ENCODE data around the gene OPHN1. TPM values are rescaled to one million over a fixed set of nuclear protein-coding genes. Genes with fewer than 3 reads are reported as not detected.

Gene OPHN1
- total and polyA plus RNA-seq, 2 donors (not counting 3 experiments of a cell fraction or from before 2014, with no cell fraction given), result 3.9 to 6.7 TPM

DNA sequence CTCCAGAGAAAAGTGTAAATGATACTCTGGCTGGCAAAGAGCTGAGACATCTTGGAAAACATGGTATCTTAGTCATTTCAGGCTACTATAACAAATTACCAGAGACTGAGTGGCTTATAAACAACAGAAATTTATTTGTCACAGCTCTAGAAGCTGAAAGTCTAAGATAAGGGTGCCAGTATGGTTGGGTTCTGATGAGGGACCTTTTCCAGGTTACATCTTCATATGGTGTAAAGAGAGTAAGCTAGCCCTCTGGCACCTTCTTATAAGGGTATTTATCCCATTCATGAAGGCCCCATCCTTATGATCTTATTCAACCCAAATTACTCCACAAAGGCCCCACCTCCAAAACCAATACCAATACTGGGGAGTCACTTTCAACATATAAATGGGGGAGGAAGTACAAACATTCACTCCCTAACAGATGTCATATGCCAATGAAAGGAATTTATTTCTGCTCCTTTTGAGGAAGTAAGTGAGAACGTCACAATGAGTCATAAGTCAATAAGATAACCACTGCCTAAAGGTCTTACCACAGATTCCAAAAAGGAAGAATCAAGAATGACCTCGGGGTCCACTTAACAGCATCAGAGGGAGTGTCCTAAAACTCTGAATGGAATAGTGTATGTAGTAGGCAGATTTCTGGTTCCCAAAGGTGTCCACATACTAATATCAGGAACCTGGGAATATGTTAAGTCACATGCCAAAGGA, 246.6 kb downstream of the OPHN1 start:
- Histone ChIP-seq H3K9me3 (replicated peaks; ENCODE audit: control insufficient read depth, insufficient read depth, low read length) (no peaks in the 10 kb centered on the region), H3K27me3 (ENCODE audit: control insufficient read depth in 2 of 2, insufficient read depth in 2 of 2, low read length in 2 of 2) (no peaks in the 10 kb centered on the region), H3K27ac (ENCODE audit: insufficient read depth, low read depth, low read length) (no peak overlapping the region), H4K20me1 (replicated peaks; ENCODE audit: control insufficient read depth, extremely low read depth, insufficient read depth, low read length) (no peaks in the 10 kb centered on the region), H3K79me2 (ENCODE audit: control insufficient read depth, insufficient read depth, low read length) (no peaks in the 10 kb centered on the region), H3K9me1 (replicated peaks; ENCODE audit: control insufficient read depth, extremely low read depth, insufficient read depth, low read length) (no peaks in the 10 kb centered on the region), H3K36me3 (ENCODE audit: control insufficient read depth in 2 of 2, extremely low read depth in 1 of 2, insufficient read depth in 2 of 2, low read length in 2 of 2) (no peaks in the 10 kb centered on the region), H3K4me2 (ENCODE audit: insufficient read depth, low read length) (peak overlapping the region; percentile 36), H3K9ac (replicated peaks; ENCODE audit: extremely low read depth, insufficient read depth, low read length) (no peak overlapping the region), H3K4me1 (ENCODE audit: control insufficient read depth, extremely low read depth, insufficient read depth, low read length) (peaks cover 10% of the 10 kb centered on the region), H3K4me3 (replicated peaks in 1 of 3; ENCODE audit: insufficient read depth in 1 of 3, low read depth in 1 of 3, low read length in 3 of 3) (no peak overlapping the region), H2AFZ (ENCODE audit: low read depth, low read length) (no peak overlapping the region)
- FAIRE-seq (peak; percentile 69), DNase-seq (ENCODE audit: low read depth, low spot score) (peak; percentile 26)
- TF ChIP-seq FOS (IDR thresholded peaks at IDR 0.05; ENCODE audit: borderline replicate concordance, insufficient read depth, low read length) (no peak), POLR2A (IDR thresholded peaks at IDR 0.05; ENCODE audit: low read depth, low read length) (no peak), JUN (IDR thresholded peaks at IDR 0.05; ENCODE audit: borderline replicate concordance, insufficient read depth, insufficient read length, low read depth) (peak; percentile 47), GATA2 (IDR thresholded peaks at IDR 0.05; ENCODE audit: insufficient read depth, insufficient read length, low read depth, low read length) (peak; percentile 72), POLR2AphosphoS5 (IDR thresholded peaks at IDR 0.05; ENCODE audit: insufficient read depth, low read depth, low read length) (no peak), EZH2 (IDR thresholded peaks at IDR 0.05; ENCODE audit: borderline replicate concordance, low read depth, low read length, severe bottlenecking) (no peak), MYC (IDR thresholded peaks at IDR 0.05; ENCODE audit: low read depth, low read length) (no peak)
- TF ChIP-seq, protein P1, sequence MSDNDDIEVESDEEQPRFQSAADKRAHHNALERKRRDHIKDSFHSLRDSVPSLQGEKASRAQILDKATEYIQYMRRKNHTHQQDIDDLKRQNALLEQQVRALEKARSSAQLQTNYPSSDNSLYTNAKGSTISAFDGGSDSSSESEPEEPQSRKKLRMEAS (IDR thresholded peaks at IDR 0.05; ENCODE audit: insufficient read depth, insufficient read length), result no peak
- TF ChIP-seq, protein P2, sequence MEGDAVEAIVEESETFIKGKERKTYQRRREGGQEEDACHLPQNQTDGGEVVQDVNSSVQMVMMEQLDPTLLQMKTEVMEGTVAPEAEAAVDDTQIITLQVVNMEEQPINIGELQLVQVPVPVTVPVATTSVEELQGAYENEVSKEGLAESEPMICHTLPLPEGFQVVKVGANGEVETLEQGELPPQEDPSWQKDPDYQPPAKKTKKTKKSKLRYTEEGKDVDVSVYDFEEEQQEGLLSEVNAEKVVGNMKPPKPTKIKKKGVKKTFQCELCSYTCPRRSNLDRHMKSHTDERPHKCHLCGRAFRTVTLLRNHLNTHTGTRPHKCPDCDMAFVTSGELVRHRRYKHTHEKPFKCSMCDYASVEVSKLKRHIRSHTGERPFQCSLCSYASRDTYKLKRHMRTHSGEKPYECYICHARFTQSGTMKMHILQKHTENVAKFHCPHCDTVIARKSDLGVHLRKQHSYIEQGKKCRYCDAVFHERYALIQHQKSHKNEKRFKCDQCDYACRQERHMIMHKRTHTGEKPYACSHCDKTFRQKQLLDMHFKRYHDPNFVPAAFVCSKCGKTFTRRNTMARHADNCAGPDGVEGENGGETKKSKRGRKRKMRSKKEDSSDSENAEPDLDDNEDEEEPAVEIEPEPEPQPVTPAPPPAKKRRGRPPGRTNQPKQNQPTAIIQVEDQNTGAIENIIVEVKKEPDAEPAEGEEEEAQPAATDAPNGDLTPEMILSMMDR (IDR thresholded peaks at IDR 0.05; ENCODE audit: extremely low read depth in 1 of 2, insufficient read depth in 1 of 2, low read depth in 1 of 2, low read length in 2 of 2), result no peak
- ChIA-PET CTCF (interaction anchor here (1.1 to 4.5 kb wide), 2 partner anchors 10 to 524 kb away, joined by 3 to 32 read pairs; no protein-coding TSS in a partner anchor), POLR2A (no interaction called here)
- no TSS peak for BruUV-seq (replicated peaks)
- dilution Hi-C loops (cut with MboI; ENCODE audit: extremely low pct_ligation_motif_present, low sequenced_read_pairs) (no loop called here), intact Hi-C loops (cut with micrococcal nuclease) (no loop called here)

All from endothelial cell of umbilical vein (primary cell).